GM12875 (cell line): ENCODE results near the gene CAPN2.

Source experiments
- H3K4me3 ChIP-seq: one replicate; pipeline ENCODE4 v1.5.1; 2011; ENCODE audit warnings: low read depth, low read length, control low read depth
- CTCF ChIP-seq: IDR thresholded peaks from 2 replicates; pipeline ENCODE4 v1.5.1; 2011; ENCODE audit warnings: low read depth, mild to moderate bottlenecking, control low read depth, inconsistent platforms, low read length, moderate library complexity, borderline replicate concordance; ENCODE audit not compliant: insufficient read depth

Gene CAPN2

GRCh38 chr1:223780949-223781348, 68.6 kb downstream of the CAPN2 start:
- TF ChIP-seq CTCF = no peak
- no peak overlapping the region for H3K4me3 ChIP-seq

- no peak overlapping the region for H3K4me3 ChIP-seq
- no peak for TF ChIP-seq CTCF
Measured at GRCh38 chr1:223783676-223784075, 71.3 kb downstream of the CAPN2 start.

- TF ChIP-seq CTCF = no peak
- no peak overlapping the region for H3K4me3 ChIP-seq
Measured at GRCh38 chr1:223784541-223784940, 72.2 kb downstream of the CAPN2 start.

GRCh38 chr1:223785808-223786207, 73.5 kb downstream of the CAPN2 start:
- H3K4me3 ChIP-seq = no peak overlapping the region
- TF ChIP-seq CTCF = no peak

- H3K4me3 ChIP-seq = no peak overlapping the region
- no peak for TF ChIP-seq CTCF
Measured at GRCh38 chr1:223788746-223789415, 76.5 kb downstream of the CAPN2 start.

- H3K4me3 ChIP-seq = no peak overlapping the region
- TF ChIP-seq CTCF = no peak
Measured at GRCh38 chr1:223792046-223792445, 79.7 kb downstream of the CAPN2 start.

- H3K4me3 ChIP-seq = no peak overlapping the region
Measured at GRCh38 chr1:223793716-223794115, 81.4 kb downstream of the CAPN2 start.

More at GRCh38 chr1:223793716-223794115, 81.4 kb downstream of the CAPN2 start:
- no peak for TF ChIP-seq CTCF
